ENCODE results near the gene SLC13A5.

The SLC13A5 gene

DNA sequence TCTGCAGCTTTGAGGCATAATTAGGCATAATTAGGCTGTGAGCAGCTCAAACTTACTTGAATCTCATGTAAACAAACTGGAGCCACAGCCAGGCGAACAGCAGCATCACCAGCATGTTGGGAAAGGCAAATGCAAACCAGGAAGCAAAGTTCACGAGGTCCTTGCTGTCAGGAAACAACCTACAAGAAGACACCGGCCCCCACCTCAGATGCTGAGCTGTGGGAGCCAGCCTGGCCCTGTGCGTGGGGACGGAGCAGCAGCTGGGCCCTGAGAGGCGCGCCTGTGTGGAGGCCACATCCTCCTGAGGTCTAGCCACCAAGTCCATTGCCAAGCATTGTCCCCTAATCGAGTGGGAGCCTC lies 12.2 kb downstream of the SLC13A5 start:
- no peak overlapping the region for H3K4me3 ChIP-seq (replicated peaks; ENCODE audit: insufficient read depth, low read length)
- DNase-seq (ENCODE audit: low read depth in 1 of 2, low spot score in 1 of 2) = no peak
- H3K27me3 ChIP-seq (ENCODE audit: insufficient read depth, poor library complexity, severe bottlenecking) = no peaks in the 10 kb centered on the region
- H3K27ac ChIP-seq (replicated peaks) = no peak overlapping the region
- TF ChIP-seq POLR2AphosphoS5 (IDR thresholded peaks at IDR 0.05; ENCODE audit: low read depth) (no peak), SPI1 (IDR thresholded peaks at IDR 0.05; ENCODE audit: borderline replicate concordance, low read depth) (no peak), GABPA (IDR thresholded peaks at IDR 0.05; ENCODE audit: low read depth) (no peak)
- TF ChIP-seq, protein P1, sequence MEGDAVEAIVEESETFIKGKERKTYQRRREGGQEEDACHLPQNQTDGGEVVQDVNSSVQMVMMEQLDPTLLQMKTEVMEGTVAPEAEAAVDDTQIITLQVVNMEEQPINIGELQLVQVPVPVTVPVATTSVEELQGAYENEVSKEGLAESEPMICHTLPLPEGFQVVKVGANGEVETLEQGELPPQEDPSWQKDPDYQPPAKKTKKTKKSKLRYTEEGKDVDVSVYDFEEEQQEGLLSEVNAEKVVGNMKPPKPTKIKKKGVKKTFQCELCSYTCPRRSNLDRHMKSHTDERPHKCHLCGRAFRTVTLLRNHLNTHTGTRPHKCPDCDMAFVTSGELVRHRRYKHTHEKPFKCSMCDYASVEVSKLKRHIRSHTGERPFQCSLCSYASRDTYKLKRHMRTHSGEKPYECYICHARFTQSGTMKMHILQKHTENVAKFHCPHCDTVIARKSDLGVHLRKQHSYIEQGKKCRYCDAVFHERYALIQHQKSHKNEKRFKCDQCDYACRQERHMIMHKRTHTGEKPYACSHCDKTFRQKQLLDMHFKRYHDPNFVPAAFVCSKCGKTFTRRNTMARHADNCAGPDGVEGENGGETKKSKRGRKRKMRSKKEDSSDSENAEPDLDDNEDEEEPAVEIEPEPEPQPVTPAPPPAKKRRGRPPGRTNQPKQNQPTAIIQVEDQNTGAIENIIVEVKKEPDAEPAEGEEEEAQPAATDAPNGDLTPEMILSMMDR (IDR thresholded peaks at IDR 0.05; ENCODE audit: insufficient read depth, low read length) = no peak
- TF ChIP-seq, protein P2, sequence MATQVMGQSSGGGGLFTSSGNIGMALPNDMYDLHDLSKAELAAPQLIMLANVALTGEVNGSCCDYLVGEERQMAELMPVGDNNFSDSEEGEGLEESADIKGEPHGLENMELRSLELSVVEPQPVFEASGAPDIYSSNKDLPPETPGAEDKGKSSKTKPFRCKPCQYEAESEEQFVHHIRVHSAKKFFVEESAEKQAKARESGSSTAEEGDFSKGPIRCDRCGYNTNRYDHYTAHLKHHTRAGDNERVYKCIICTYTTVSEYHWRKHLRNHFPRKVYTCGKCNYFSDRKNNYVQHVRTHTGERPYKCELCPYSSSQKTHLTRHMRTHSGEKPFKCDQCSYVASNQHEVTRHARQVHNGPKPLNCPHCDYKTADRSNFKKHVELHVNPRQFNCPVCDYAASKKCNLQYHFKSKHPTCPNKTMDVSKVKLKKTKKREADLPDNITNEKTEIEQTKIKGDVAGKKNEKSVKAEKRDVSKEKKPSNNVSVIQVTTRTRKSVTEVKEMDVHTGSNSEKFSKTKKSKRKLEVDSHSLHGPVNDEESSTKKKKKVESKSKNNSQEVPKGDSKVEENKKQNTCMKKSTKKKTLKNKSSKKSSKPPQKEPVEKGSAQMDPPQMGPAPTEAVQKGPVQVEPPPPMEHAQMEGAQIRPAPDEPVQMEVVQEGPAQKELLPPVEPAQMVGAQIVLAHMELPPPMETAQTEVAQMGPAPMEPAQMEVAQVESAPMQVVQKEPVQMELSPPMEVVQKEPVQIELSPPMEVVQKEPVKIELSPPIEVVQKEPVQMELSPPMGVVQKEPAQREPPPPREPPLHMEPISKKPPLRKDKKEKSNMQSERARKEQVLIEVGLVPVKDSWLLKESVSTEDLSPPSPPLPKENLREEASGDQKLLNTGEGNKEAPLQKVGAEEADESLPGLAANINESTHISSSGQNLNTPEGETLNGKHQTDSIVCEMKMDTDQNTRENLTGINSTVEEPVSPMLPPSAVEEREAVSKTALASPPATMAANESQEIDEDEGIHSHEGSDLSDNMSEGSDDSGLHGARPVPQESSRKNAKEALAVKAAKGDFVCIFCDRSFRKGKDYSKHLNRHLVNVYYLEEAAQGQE (IDR thresholded peaks at IDR 0.05; ENCODE audit: insufficient replicate concordance, low read depth) = no peak

DNA sequence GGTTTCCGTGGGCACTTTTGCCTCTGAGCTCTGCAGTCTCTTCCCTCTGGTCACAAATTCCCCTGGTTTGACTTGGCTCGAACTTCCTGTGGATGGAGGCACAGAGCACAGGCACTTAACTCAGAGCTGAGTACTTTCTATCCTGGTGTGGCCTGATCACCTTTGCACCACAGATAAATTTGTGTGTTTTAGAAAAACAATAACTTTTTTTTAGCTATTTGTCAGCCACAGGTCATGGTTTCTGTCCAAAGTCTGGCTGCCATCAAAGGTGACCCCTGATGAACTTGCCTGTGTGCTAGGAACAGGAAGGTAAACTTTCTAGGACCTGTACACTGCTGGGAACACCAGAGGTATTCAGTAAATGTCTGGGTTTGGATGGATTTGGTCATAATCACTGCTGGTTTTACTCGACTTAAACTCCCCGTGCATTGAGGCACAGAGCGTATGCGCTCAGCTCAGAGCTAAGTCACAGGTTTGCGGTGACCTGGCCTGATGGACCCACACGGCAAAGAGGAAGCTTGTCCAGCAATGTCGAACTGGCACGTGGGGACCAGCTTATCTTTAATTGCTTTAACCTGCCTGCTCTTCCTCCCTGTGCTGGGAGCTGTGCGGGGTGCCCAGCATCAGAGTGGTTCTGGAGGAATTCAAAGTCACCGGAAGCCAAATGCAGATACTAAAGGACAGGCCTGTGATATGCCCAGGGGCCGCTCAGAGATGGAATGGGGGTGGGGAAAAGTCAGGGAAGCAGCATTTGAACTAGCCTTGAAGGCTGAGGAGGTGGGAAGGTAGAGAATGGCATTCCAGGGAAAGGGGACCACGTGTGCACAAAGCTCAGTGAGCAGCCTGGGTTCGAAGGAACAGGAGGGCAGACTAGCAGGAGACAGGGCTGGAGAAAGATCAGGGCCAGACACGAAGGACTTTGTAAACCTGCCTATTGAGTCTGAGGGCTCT lies 12.9 kb downstream of the SLC13A5 start:
- Histone ChIP-seq H3K27me3 (ENCODE audit: insufficient read depth, poor library complexity, severe bottlenecking) (no peaks in the 10 kb centered on the region), H3K27ac (replicated peaks) (no peak overlapping the region), H3K4me3 (replicated peaks; ENCODE audit: insufficient read depth, low read length) (no peak overlapping the region)
- no peak for DNase-seq (ENCODE audit: low read depth in 1 of 2, low spot score in 1 of 2)
- TF ChIP-seq, protein P2 (IDR thresholded peaks at IDR 0.05; ENCODE audit: insufficient replicate concordance, low read depth) = no peak
- TF ChIP-seq GABPA (IDR thresholded peaks at IDR 0.05; ENCODE audit: low read depth) = no peak
- TF ChIP-seq, protein P1 (IDR thresholded peaks at IDR 0.05; ENCODE audit: insufficient read depth, low read length) = no peak
- TF ChIP-seq POLR2AphosphoS5 (IDR thresholded peaks at IDR 0.05; ENCODE audit: low read depth) = no peak
- no peak for TF ChIP-seq SPI1 (IDR thresholded peaks at IDR 0.05; ENCODE audit: borderline replicate concordance, low read depth)

DNA sequence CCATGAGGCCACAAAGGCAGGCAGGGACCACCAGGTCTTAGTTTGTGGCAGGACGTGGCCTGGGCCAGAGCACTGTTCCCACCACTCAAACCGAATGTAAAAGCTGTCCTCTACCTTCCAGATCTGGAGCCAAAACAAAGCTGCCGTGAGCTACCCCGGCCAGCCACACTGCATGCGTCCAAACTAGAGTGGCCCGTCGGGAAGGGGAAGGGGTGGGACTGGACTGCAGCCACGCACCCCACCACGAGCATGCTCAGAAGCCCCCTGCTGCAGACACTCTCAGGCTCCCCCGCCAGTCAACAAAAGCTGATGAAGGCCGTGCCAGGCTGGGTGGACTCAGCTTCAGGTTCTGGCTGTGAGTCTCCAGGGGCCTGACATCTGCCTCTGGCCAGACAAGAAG lies 15.2 kb downstream of the SLC13A5 start:
- no peak for DNase-seq (ENCODE audit: low read depth in 1 of 2, low spot score in 1 of 2)
- Histone ChIP-seq H3K27ac (replicated peaks) (no peak overlapping the region), H3K4me3 (replicated peaks; ENCODE audit: insufficient read depth, low read length) (no peak overlapping the region), H3K27me3 (ENCODE audit: insufficient read depth, poor library complexity, severe bottlenecking) (no peaks in the 10 kb centered on the region)
- TF ChIP-seq, protein P2 (IDR thresholded peaks at IDR 0.05; ENCODE audit: insufficient replicate concordance, low read depth) = no peak
- TF ChIP-seq GABPA (IDR thresholded peaks at IDR 0.05; ENCODE audit: low read depth) (no peak), SPI1 (IDR thresholded peaks at IDR 0.05; ENCODE audit: borderline replicate concordance, low read depth) (no peak), POLR2AphosphoS5 (IDR thresholded peaks at IDR 0.05; ENCODE audit: low read depth) (no peak)
- TF ChIP-seq, protein P1 (IDR thresholded peaks at IDR 0.05; ENCODE audit: insufficient read depth, low read length) = no peak

All from HL-60 (cell line).